ENCODE data around the gene WDFY4.

Gene WDFY4

DNA sequence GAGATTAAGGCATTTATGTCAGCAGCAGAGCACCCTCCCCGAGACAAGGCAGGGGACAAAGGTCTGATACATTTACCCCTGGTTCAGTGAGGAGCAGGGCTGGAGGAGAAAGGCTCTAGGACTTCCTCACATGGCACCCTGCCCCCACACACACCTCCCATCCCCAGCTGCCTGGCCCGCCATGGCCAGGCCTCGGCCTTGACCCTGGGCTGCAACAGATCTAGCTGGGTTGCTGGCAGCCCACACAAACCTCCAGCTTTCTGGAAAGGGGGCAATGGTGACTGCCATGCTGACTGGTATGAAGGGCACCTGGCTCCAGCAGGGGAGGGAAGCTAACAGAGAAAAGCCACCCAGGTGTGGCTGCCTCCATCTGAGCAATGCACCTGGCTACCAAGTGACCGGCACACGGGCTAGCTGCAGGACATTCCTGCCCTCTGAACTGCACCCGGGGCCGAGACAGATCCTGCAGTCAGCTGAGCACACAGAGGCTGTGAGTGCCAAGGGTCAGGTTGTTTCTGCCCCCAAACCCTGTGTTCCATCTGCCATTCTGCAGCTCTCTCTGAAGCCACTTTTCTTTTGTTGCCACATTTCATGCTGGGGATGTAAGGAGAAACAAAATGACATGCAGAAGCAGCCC, 340.8 kb downstream of the WDFY4 start:
- ChIA-PET CTCF (interaction anchor here (0.6 kb wide), 1 partner anchor 43 kb away, joined by 4 read pairs; no protein-coding TSS in a partner anchor), POLR2A (no interaction called here)
- TF ChIP-seq, protein P1, sequence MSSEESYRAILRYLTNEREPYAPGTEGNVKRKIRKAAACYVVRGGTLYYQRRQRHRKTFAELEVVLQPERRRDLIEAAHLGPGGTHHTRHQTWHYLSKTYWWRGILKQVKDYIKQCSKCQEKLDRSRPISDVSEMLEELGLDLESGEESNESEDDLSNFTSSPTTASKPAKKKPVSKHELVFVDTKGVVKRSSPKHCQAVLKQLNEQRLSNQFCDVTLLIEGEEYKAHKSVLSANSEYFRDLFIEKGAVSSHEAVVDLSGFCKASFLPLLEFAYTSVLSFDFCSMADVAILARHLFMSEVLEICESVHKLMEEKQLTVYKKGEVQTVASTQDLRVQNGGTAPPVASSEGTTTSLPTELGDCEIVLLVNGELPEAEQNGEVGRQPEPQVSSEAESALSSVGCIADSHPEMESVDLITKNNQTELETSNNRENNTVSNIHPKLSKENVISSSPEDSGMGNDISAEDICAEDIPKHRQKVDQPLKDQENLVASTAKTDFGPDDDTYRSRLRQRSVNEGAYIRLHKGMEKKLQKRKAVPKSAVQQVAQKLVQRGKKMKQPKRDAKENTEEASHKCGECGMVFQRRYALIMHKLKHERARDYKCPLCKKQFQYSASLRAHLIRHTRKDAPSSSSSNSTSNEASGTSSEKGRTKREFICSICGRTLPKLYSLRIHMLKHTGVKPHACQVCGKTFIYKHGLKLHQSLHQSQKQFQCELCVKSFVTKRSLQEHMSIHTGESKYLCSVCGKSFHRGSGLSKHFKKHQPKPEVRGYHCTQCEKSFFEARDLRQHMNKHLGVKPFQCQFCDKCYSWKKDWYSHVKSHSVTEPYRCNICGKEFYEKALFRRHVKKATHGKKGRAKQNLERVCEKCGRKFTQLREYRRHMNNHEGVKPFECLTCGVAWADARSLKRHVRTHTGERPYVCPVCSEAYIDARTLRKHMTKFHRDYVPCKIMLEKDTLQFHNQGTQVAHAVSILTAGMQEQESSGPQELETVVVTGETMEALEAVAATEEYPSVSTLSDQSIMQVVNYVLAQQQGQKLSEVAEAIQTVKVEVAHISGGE (tag by site-specific recombination; conservative IDR thresholded peaks at IDR 0.05; ENCODE audit: low read depth) = no peak
- TF ChIP-seq ZNF621 (tag by site-specific recombination; IDR thresholded peaks at IDR 0.05) = no peak
- TF ChIP-seq ZNF138 (tag by site-specific recombination; IDR thresholded peaks at IDR 0.05; ENCODE audit: borderline replicate concordance) = no peak
- TF ChIP-seq SP3 (tag by site-specific recombination; IDR thresholded peaks at IDR 0.05) = no peak
- TF ChIP-seq, protein P2, sequence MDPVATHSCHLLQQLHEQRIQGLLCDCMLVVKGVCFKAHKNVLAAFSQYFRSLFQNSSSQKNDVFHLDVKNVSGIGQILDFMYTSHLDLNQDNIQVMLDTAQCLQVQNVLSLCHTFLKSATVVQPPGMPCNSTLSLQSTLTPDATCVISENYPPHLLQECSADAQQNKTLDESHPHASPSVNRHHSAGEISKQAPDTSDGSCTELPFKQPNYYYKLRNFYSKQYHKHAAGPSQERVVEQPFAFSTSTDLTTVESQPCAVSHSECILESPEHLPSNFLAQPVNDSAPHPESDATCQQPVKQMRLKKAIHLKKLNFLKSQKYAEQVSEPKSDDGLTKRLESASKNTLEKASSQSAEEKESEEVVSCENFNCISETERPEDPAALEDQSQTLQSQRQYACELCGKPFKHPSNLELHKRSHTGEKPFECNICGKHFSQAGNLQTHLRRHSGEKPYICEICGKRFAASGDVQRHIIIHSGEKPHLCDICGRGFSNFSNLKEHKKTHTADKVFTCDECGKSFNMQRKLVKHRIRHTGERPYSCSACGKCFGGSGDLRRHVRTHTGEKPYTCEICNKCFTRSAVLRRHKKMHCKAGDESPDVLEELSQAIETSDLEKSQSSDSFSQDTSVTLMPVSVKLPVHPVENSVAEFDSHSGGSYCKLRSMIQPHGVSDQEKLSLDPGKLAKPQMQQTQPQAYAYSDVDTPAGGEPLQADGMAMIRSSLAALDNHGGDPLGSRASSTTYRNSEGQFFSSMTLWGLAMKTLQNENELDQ (tag by site-specific recombination; IDR thresholded peaks at IDR 0.05; ENCODE audit: low read depth) = no peak
- TF ChIP-seq ZNF792 (tag by site-specific recombination; IDR thresholded peaks at IDR 0.05) = no peak
- TF ChIP-seq SALL2 (tag by site-specific recombination; IDR thresholded peaks at IDR 0.05; ENCODE audit: borderline replicate concordance) = no peak
- TF ChIP-seq, protein P3, sequence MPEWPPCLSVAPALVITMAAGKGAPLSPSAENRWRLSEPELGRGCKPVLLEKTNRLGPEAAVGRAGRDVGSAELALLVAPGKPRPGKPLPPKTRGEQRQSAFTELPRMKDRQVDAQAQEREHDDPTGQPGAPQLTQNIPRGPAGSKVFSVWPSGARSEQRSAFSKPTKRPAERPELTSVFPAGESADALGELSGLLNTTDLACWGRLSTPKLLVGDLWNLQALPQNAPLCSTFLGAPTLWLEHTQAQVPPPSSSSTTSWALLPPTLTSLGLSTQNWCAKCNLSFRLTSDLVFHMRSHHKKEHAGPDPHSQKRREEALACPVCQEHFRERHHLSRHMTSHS (tag by site-specific recombination; IDR thresholded peaks at IDR 0.05) = no peak
- Histone ChIP-seq H3K27ac (ENCODE audit: extremely low read depth, low read depth, low read length) (no peak overlapping the region), H3K9me3 (ENCODE audit: control insufficient read depth, insufficient read depth, low read depth, low read length) (no peaks in the 10 kb centered on the region), H3K4me3 (ENCODE audit: low read depth, low read length) (no peak overlapping the region), H3K4me1 (ENCODE audit: control insufficient read depth, insufficient read depth, low read length) (no peaks in the 10 kb centered on the region), H3K36me3 (ENCODE audit: control insufficient read depth in 2 of 2, insufficient read depth in 1 of 2, low read length in 2 of 2) (no peaks in the 10 kb centered on the region)

DNA sequence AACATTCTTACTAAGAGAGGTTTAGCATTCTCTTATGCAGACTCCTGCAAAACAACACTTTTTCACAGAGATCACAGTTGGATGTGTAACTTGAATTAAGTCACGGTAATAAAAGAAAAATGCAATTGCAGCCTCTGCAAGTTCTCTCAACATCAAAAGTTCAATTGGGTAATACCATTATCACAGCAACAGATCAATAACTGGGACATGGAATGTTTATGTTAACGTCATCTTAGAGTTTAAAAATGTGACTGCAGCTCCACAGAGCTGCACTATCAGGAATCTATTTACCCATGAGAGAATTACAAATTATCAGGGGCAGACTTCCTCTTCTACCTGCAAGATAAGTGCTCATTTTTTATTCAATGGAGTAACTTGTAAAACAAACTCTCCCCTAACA, 344.0 kb downstream of the WDFY4 start:
- POLR2A ChIA-PET = no interaction called here
- CTCF ChIA-PET = interaction anchor here (0.6 kb wide), 1 partner anchor 93 kb away, joined by 3 read pairs; no protein-coding TSS in a partner anchor

More for the DNA sequence above, 344.0 kb downstream of the WDFY4 start:
- Histone ChIP-seq H3K4me1 (ENCODE audit: control insufficient read depth, insufficient read depth, low read length) (no peaks in the 10 kb centered on the region), H3K9me3 (ENCODE audit: control insufficient read depth, insufficient read depth, low read depth, low read length) (no peaks in the 10 kb centered on the region), H3K4me3 (ENCODE audit: low read depth, low read length) (no peak overlapping the region), H3K27ac (ENCODE audit: extremely low read depth, low read depth, low read length) (no peak overlapping the region), H3K36me3 (ENCODE audit: control insufficient read depth in 2 of 2, insufficient read depth in 1 of 2, low read length in 2 of 2) (no peaks in the 10 kb centered on the region)
- no peak for TF ChIP-seq FEZF1 (tag by site-specific recombination; IDR thresholded peaks at IDR 0.05)
- TF ChIP-seq MZF1 (tag by site-specific recombination; IDR thresholded peaks at IDR 0.05; ENCODE audit: borderline replicate concordance) = no peak
- no peak for TF ChIP-seq ZNF555 (tag by site-specific recombination; conservative IDR thresholded peaks at IDR 0.05)
- TF ChIP-seq ZBTB21 (tag by site-specific recombination; IDR thresholded peaks at IDR 0.05) = no peak
- TF ChIP-seq, protein P4, sequence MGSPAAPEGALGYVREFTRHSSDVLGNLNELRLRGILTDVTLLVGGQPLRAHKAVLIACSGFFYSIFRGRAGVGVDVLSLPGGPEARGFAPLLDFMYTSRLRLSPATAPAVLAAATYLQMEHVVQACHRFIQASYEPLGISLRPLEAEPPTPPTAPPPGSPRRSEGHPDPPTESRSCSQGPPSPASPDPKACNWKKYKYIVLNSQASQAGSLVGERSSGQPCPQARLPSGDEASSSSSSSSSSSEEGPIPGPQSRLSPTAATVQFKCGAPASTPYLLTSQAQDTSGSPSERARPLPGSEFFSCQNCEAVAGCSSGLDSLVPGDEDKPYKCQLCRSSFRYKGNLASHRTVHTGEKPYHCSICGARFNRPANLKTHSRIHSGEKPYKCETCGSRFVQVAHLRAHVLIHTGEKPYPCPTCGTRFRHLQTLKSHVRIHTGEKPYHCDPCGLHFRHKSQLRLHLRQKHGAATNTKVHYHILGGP (tag by site-specific recombination; IDR thresholded peaks at IDR 0.05) = no peak
- no peak for TF ChIP-seq ZNF248 (tag by site-specific recombination; IDR thresholded peaks at IDR 0.05)
- no peak for TF ChIP-seq ZNF311 (tag by site-specific recombination; IDR thresholded peaks at IDR 0.05; ENCODE audit: borderline replicate concordance)
- TF ChIP-seq, protein P5, sequence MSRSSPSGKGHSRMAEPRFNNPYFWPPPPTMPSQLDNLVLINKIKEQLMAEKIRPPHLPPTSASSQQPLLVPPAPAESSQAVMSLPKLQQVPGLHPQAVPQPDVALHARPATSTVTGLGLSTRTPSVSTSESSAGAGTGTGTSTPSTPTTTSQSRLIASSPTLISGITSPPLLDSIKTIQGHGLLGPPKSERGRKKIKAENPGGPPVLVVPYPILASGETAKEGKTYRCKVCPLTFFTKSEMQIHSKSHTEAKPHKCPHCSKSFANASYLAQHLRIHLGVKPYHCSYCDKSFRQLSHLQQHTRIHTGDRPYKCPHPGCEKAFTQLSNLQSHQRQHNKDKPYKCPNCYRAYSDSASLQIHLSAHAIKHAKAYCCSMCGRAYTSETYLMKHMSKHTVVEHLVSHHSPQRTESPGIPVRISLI (tag by site-specific recombination; IDR thresholded peaks at IDR 0.05) = no peak
- no peak for TF ChIP-seq ZNF292 (tag by site-specific recombination; IDR thresholded peaks at IDR 0.05; ENCODE audit: borderline replicate concordance, low read depth)
- TF ChIP-seq ZNF629 (tag by site-specific recombination; IDR thresholded peaks at IDR 0.05) = no peak

Measured in HEK293 (cell line).